Gastrocnemius medialis (tissue), 4 donors: ENCODE data around the gene NBEA.

ENCODE experiments used
- CTCF ChIP-seq, 5 experiments: fragments of 450-650 bp in 3 of 5; fragments of 200-600 bp in 2 of 5; sonication (generic) in 2 of 5; IDR thresholded peaks in 4 of 5; conservative IDR thresholded peaks in 1 of 5; 1 replicate in 4 of 5; 2 replicates in 1 of 5; pipeline ENCODE4 v1.5.1; 2016 to 2019; ENCODE audit warnings: antibody characterized with exemption in 5 of 5, mild to moderate bottlenecking in 3 of 5, moderate library complexity in 3 of 5
- POLR2A ChIP-seq, 2 donors: fragments of 450-650 bp; IDR thresholded peaks; one replicate each; pipeline ENCODE4 v1.6.1; 2017; ENCODE audit warnings: antibody characterized with exemption in 2 of 2, mild to moderate bottlenecking in 2 of 2, moderate library complexity in 2 of 2

GRCh38 chr13:35285677-35286076 is 343.6 kb downstream of the NBEA start:
- TF ChIP-seq CTCF (IDR thresholded peaks at IDR 0.05 in 4 of 5, conservative IDR thresholded peaks at IDR 0.05 in 1 of 5) (no peak), POLR2A (IDR thresholded peaks at IDR 0.05) (no peak)
